Measurements from ENCODE around the gene IL2. TPM values are rescaled to one million over a fixed set of nuclear protein-coding genes. Genes with fewer than 3 reads are reported as not detected.

Gene IL2
- total RNA-seq, 1 experiment from 2014 or later: 0.61 TPM

GRCh38 chr4:122458625-122459024 is 2.1 kb upstream of the IL2 start:
- no peaks in the 10 kb centered on the region; the same call in 1 of the 2 replicates for H3K27me3 Mint-ChIP-seq (ENCODE audit: low read depth)
- peaks cover 5% of the 10 kb centered on the region for H3K9me3 Mint-ChIP-seq
- H3K4me3 Mint-ChIP-seq: no peak overlapping the region
- ChIA-PET CTCF (no interaction called here), POLR2A (no interaction called here)
- no peak for ATAC-seq
- H3K27ac Mint-ChIP-seq: no peak overlapping the region
- peaks cover 6% of the 10 kb centered on the region; the same call in 1 of the 2 replicates for H3K4me1 Mint-ChIP-seq
- no peak for TF ChIP-seq ATF6 (CRISPR knock-in tag; IDR thresholded peaks at IDR 0.05)
- TF ChIP-seq ZNF512 (CRISPR knock-in tag; IDR thresholded peaks at IDR 0.05; ENCODE audit: borderline replicate concordance): no peak
- no peak for TF ChIP-seq ZNF425 (CRISPR knock-in tag; conservative IDR thresholded peaks at IDR 0.05)
- no peak for TF ChIP-seq E2F5 (CRISPR knock-in tag; IDR thresholded peaks at IDR 0.05)
- TF ChIP-seq PRRX2 (CRISPR knock-in tag; IDR thresholded peaks at IDR 0.05): no peak
- no peak for TF ChIP-seq ATF3 (CRISPR knock-in tag; conservative IDR thresholded peaks at IDR 0.05)
- TF ChIP-seq HMGXB4 (CRISPR knock-in tag; IDR thresholded peaks at IDR 0.05): no peak
- no peaks in the 10 kb centered on the region for H3K36me3 Mint-ChIP-seq
- no peak for DNase-seq (ENCODE audit: low spot score)

- TF ChIP-seq PREB (CRISPR knock-in tag; IDR thresholded peaks at IDR 0.05; ENCODE audit: borderline replicate concordance) (no peak), NFE2L1 (CRISPR knock-in tag; IDR thresholded peaks at IDR 0.05) (no peak)
- ChIA-PET CTCF (no interaction called here), POLR2A (interaction anchor here (0.6 kb wide), 1 partner anchor 54 kb away, joined by 4 read pairs; no protein-coding TSS in a partner anchor)
- ATAC-seq: no peak
- Mint-ChIP-seq H3K9me3 (no peaks in the 10 kb centered on the region), H3K27me3 (ENCODE audit: low read depth) (no peaks in the 10 kb centered on the region), H3K27ac (no peak overlapping the region), H3K4me3 (no peak overlapping the region), H3K4me1 (no peaks in the 10 kb centered on the region), H3K36me3 (no peaks in the 10 kb centered on the region)
- DNase-seq (ENCODE audit: low spot score): no peak
Measured at GRCh38 chr4:122453384-122453995, 3.0 kb downstream of the IL2 start.

GRCh38 chr4:122450847-122451246 is 5.7 kb downstream of the IL2 start:
- H3K36me3 Mint-ChIP-seq: no peaks in the 10 kb centered on the region
- peak; percentile 54 for DNase-seq (ENCODE audit: low spot score)
- CTCF ChIA-PET: no interaction called here
- no peaks in the 10 kb centered on the region for H3K27me3 Mint-ChIP-seq (ENCODE audit: low read depth)
- no peak overlapping the region for H3K4me3 Mint-ChIP-seq
- no peaks in the 10 kb centered on the region for H3K9me3 Mint-ChIP-seq
- no peak overlapping the region for H3K27ac Mint-ChIP-seq
- peak; percentile 100 for ATAC-seq
- H3K4me1 Mint-ChIP-seq: no peaks in the 10 kb centered on the region
- POLR2A ChIA-PET: no interaction called here
- TF ChIP-seq USF1 (CRISPR knock-in tag; IDR thresholded peaks at IDR 0.05) (no peak), ZNF232 (CRISPR knock-in tag; IDR thresholded peaks at IDR 0.05) (no peak), NR3C1 (CRISPR knock-in tag; conservative IDR thresholded peaks at IDR 0.05; ENCODE audit: low read depth) (no peak), IRF2 (CRISPR knock-in tag; IDR thresholded peaks at IDR 0.05; ENCODE audit: borderline replicate concordance, low read depth) (no peak), ZNF138 (CRISPR knock-in tag; conservative IDR thresholded peaks at IDR 0.05) (no peak), CTCF (IDR thresholded peaks at IDR 0.05) (0 out of 2 replicates have a peak, but pooled peaks have one; percentile 5), TCF7 (CRISPR knock-in tag; IDR thresholded peaks at IDR 0.05; ENCODE audit: low read depth) (no peak), E2F1 (CRISPR knock-in tag; IDR thresholded peaks at IDR 0.05) (no peak)
